Gastrocnemius medialis (tissue), 4 donors: ENCODE data around the gene EML5. TPM values are rescaled to one million over a fixed set of nuclear protein-coding genes. Genes with fewer than 3 reads are reported as not detected.

Source experiments
- ATAC-seq, 2 donors: fragments of 150-250 bp; one replicate each; pipeline ENCODE4 v1.9.1; 2016
- DNase-seq, 2 donors: peaks; one replicate each; pipeline ENCODE4 v3.0.0-alpha.2; 2019
- H3K27ac ChIP-seq, 4 donors: fragments of 200-600 bp; sonication (generic); 1 replicate in 1 of 4; 2 replicates in 3 of 4; pipeline ENCODE4 v1.5.1; 2016 to 2018; ENCODE audit warnings: mild to moderate bottlenecking in 2 of 4, moderate library complexity in 1 of 4
- H3K27me3 ChIP-seq, 3 donors: fragments of 200-600 bp; sonication (generic) in 2 of 3; 1 replicate in 1 of 3; 2 replicates in 2 of 3; pipeline versions ENCODE4 v1.5.1 to v1.6.0; 2016 to 2019; ENCODE audit warnings: mild to moderate bottlenecking in 1 of 3, moderate library complexity in 1 of 3
- H3K36me3 ChIP-seq, 2 donors: fragments of 200-600 bp; sonication (generic) in 1 of 2; one replicate each; pipeline ENCODE4 v1.5.1; 2017 to 2018
- H3K4me1 ChIP-seq, 2 donors: fragments of 200-600 bp; sonication (generic) in 1 of 2; one replicate each; pipeline ENCODE4 v1.5.1; 2016 to 2017; ENCODE audit warnings: mild to moderate bottlenecking in 2 of 2
- H3K4me3 ChIP-seq, 4 donors: fragments of 200-600 bp; sonication (generic) in 3 of 4; 1 replicate in 1 of 4; 2 replicates in 3 of 4; pipeline ENCODE4 v1.5.1; 2016 to 2019; ENCODE audit warnings: mild to moderate bottlenecking in 2 of 4
- H3K9me3 ChIP-seq, 3 donors: fragments of 200-600 bp; sonication (generic) in 2 of 3; 1 replicate in 1 of 3; 2 replicates in 2 of 3; pipeline ENCODE4 v1.5.1; 2016 to 2019
- POLR2A ChIP-seq, 2 donors: fragments of 450-650 bp; IDR thresholded peaks; one replicate each; pipeline ENCODE4 v1.6.1; 2017; ENCODE audit warnings: antibody characterized with exemption in 2 of 2, mild to moderate bottlenecking in 2 of 2, moderate library complexity in 2 of 2
- in situ Hi-C, 4 donors: fragments of 200-750 bp; cut with MboI; loops; one replicate each; pipeline versions ENCODE4 v1.15.0 to v1.8.0; 2017; ENCODE audit warnings: low sequenced_read_pairs in 4 of 4
- intact Hi-C: fragments of 100-400 bp; cut with DNase I; formaldehyde crosslinking; loops from one replicate; pipeline ENCODE4 v1.15.1; 2023; ENCODE audit warnings: low total_unique reads
- total RNA-seq, 4 donors: library from RNA; depleted of rRNA; stranded (reverse); fragments of >200 nt; gene quantifications; one replicate each; pipeline versions ENCODE4 v1.1.0 to v1.2.3, GENCODE V29; 2016
- TF ChIP-seq, protein P1 (sequence below), 5 experiments: fragments of 450-650 bp in 3 of 5; fragments of 200-600 bp in 2 of 5; sonication (generic) in 2 of 5; IDR thresholded peaks in 4 of 5; conservative IDR thresholded peaks in 1 of 5; 1 replicate in 4 of 5; 2 replicates in 1 of 5; pipeline ENCODE4 v1.5.1; 2016 to 2019; ENCODE audit warnings: antibody characterized with exemption in 5 of 5, mild to moderate bottlenecking in 3 of 5, moderate library complexity in 3 of 5

Gene EML5
- total RNA-seq, 4 donors from 2014 or later: 0.07 TPM; not detected in 3

DNA sequence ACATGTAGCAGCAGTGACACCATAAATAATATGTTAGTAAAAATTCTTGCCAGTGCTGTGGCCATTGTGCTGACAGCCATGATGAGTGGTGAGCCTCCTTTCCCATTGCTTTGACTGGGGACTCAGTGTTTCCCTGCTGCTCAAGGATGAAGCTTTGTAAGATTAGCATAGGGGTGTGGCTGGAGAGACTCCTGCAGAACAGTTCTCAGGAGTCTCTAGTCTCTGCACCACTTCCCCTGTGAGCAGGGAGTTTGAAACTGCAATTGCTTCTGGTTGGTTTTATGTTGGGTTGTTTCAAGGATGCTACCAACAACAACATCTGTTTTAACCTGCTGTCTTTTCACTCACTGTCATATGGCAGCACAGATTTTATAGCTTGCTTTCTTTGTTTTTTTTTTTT is 188.5 kb downstream of the EML5 start:
- TF ChIP-seq POLR2A (IDR thresholded peaks at IDR 0.05): no peak
- TF ChIP-seq, protein P1, sequence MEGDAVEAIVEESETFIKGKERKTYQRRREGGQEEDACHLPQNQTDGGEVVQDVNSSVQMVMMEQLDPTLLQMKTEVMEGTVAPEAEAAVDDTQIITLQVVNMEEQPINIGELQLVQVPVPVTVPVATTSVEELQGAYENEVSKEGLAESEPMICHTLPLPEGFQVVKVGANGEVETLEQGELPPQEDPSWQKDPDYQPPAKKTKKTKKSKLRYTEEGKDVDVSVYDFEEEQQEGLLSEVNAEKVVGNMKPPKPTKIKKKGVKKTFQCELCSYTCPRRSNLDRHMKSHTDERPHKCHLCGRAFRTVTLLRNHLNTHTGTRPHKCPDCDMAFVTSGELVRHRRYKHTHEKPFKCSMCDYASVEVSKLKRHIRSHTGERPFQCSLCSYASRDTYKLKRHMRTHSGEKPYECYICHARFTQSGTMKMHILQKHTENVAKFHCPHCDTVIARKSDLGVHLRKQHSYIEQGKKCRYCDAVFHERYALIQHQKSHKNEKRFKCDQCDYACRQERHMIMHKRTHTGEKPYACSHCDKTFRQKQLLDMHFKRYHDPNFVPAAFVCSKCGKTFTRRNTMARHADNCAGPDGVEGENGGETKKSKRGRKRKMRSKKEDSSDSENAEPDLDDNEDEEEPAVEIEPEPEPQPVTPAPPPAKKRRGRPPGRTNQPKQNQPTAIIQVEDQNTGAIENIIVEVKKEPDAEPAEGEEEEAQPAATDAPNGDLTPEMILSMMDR (IDR thresholded peaks at IDR 0.05 in 4 of 5, conservative IDR thresholded peaks at IDR 0.05 in 1 of 5): no peak
- H3K4me3 ChIP-seq: no peak overlapping the region
- in situ Hi-C loops: no loop called here
- H3K9me3 ChIP-seq: no peaks in the 10 kb centered on the region
- no peaks in the 10 kb centered on the region for H3K4me1 ChIP-seq
- DNase-seq (no peak), ATAC-seq (no peak)
- no peak overlapping the region for H3K27ac ChIP-seq
- H3K27me3 ChIP-seq: no peaks in the 10 kb centered on the region
- intact Hi-C loops: no loop called here
- H3K36me3 ChIP-seq: peaks cover 0 to 80% of the 10 kb centered on the region in 2 donors

DNA sequence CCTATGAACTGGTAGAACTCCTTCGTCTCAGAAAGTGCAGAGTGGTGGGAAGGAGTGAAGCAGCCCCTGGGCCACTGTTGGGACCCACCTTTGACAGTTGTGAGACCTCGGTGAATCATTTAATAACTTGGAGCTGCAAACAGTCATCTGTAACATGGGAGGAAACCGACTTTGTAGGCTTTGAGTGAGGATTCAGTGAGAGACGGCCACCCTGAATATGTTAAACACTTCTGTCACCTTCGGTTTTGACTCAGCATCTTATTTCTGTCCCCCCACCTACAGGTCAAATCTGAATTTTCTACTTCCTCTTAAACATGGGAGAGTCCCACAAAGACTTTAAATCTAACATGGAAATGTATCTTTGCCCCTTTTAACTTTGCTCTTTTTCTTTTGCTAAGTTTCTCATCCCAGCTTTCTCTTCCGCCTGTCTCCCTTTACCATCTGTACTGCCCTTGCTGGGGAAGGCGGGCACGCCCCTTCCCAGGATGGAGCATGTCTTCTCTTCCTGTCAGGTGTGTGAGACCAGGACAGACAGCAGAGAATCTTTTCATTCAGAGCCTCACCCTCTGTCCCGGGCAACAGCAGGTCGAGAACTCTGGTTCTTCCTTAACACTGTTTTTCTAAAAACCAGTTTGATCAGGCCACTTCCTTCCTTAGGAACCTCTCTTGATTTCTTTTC is 192.9 kb downstream of the EML5 start:
- Histone ChIP-seq H3K4me3 (no peak overlapping the region), H3K27ac (no peak overlapping the region), H3K36me3 (peaks cover 3 to 81% of the 10 kb centered on the region in 2 donors), H3K27me3 (no peaks in the 10 kb centered on the region), H3K9me3 (no peaks in the 10 kb centered on the region), H3K4me1 (no peaks in the 10 kb centered on the region)
- intact Hi-C loops: no loop called here
- ATAC-seq (no peak), DNase-seq (no peak)
- in situ Hi-C loops: no loop called here
- no peak for TF ChIP-seq POLR2A (IDR thresholded peaks at IDR 0.05)
- TF ChIP-seq, protein P1 (IDR thresholded peaks at IDR 0.05 in 4 of 5, conservative IDR thresholded peaks at IDR 0.05 in 1 of 5): no peak

DNA sequence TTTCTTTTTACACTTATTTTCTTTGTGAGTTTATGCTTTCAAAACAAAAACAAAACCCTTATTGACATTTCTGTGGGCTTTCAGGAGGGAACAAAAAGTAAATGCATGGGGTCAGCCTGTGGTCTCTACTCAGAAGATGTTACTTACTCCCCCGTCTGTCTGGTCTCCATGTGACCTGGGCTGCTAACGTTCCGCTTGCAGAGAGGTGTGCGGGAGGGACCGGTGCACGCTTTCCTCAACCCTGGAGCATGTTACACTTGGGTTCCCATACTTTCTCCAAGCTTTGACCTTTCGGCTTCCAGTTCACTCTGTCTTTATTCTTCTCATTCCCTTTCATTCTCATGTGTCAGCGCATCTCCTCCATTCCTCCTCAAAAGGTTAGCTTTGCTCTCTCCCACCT is 193.4 kb downstream of the EML5 start:
- H3K9me3 ChIP-seq: no peaks in the 10 kb centered on the region
- H3K27ac ChIP-seq: no peak overlapping the region
- intact Hi-C loops (no loop called here), in situ Hi-C loops (no loop called here)
- H3K27me3 ChIP-seq: no peaks in the 10 kb centered on the region
- no peak for TF ChIP-seq POLR2A (IDR thresholded peaks at IDR 0.05)
- TF ChIP-seq, protein P1 (IDR thresholded peaks at IDR 0.05 in 4 of 5, conservative IDR thresholded peaks at IDR 0.05 in 1 of 5): no peak
- no peak overlapping the region for H3K4me3 ChIP-seq
- DNase-seq (no peak), ATAC-seq (no peak)
- peaks cover 3 to 79% of the 10 kb centered on the region in 2 donors for H3K36me3 ChIP-seq
- H3K4me1 ChIP-seq: no peaks in the 10 kb centered on the region

DNA sequence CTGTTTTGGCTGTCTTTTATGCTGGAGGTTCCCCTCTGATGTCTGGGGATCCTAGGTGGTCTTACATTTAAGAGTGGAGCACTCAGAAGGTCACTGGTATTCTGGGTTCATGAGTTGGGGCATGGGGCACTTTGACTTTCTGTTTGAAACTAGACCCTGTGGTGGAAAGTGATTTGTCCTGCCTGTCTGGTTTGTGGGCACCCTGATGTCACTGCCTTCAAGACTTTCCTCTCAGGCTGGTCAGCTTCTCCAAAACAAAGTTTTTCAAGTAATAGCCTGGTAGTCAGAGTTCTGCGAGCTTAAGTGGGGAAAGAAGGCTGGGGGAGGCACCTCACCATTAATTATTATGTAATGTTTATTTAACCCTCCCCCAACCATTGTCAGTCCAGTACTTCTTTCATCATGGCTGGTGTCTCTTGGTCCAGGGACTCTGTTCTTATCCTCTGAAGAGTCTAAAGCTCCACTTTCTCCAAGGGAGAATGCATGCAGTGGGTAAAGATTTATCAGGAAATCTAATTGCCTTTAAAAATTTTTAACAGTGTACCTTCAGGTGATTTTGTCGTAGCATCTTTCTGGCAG is 194.6 kb downstream of the EML5 start:
- Histone ChIP-seq H3K36me3 (peaks cover 3 to 68% of the 10 kb centered on the region in 2 donors), H3K4me1 (no peaks in the 10 kb centered on the region), H3K27me3 (no peaks in the 10 kb centered on the region), H3K4me3 (no peak overlapping the region), H3K27ac (no peak overlapping the region), H3K9me3 (no peaks in the 10 kb centered on the region)
- in situ Hi-C loops (no loop called here), intact Hi-C loops (no loop called here)
- ATAC-seq (no peak), DNase-seq (no peak)
- TF ChIP-seq, protein P1 (IDR thresholded peaks at IDR 0.05 in 4 of 5, conservative IDR thresholded peaks at IDR 0.05 in 1 of 5): no peak
- no peak for TF ChIP-seq POLR2A (IDR thresholded peaks at IDR 0.05)
